OCI-LY3 (cell line): ENCODE measurements around the gene KRTAP5-6.

Experiments
- H2AFZ ChIP-seq: fragments of 200-600, 300-600 bp; shearing (Covaris generic); 2 replicates; pipeline ENCODE4 v1.6.0; 2014; ENCODE audit warnings: antibody characterized with exemption, low read depth, low read length
- H3K27ac ChIP-seq: fragments of 200-600, 300-600 bp; sonication (generic); 2 replicates; pipeline ENCODE4 v1.5.1; 2014; ENCODE audit warnings: mild to moderate bottlenecking, low read length, moderate library complexity, mixed read lengths
- H3K27me3 ChIP-seq: fragments of 200-600, 300-600 bp; sonication (generic); 2 replicates; pipeline ENCODE4 v1.6.1; 2014; ENCODE audit warnings: low read depth, low read length, mixed read lengths
- H3K36me3 ChIP-seq: fragments of 200-600, 300-600 bp; sonication (generic); replicated peaks from 2 replicates; pipeline ENCODE3; 2014; ENCODE audit warnings: low read depth, low read length, mixed read lengths
- H3K4me1 ChIP-seq: fragments of 300-600, 200-600 bp; sonication (generic); 2 replicates; pipeline ENCODE4 v1.6.1; 2014; ENCODE audit warnings: low read length, mixed read lengths
- H3K4me2 ChIP-seq: fragments of 200-600, 300-600 bp; sonication (generic); 2 replicates; pipeline ENCODE4 v1.6.1; 2014; ENCODE audit warnings: low read length, mixed read lengths
- H3K4me3 ChIP-seq: fragments of 300-600, 200-600 bp; sonication (generic); 2 replicates; pipeline ENCODE4 v1.5.1; 2014; ENCODE audit warnings: antibody characterized with exemption, mild to moderate bottlenecking, low read length, moderate library complexity
- H3K79me2 ChIP-seq: fragments of 300-600, 200-600 bp; shearing (Covaris generic); 2 replicates; pipeline ENCODE4 v1.6.1; 2014; ENCODE audit warnings: mild to moderate bottlenecking, low read length, mixed read lengths
- H3K9ac ChIP-seq: fragments of 300-600, 200-600 bp; shearing (Covaris generic); 2 replicates; pipeline ENCODE4 v1.6.0; 2014; ENCODE audit warnings: mild to moderate bottlenecking, low read length, moderate library complexity
- H3K9me3 ChIP-seq: fragments of 200-600, 300-600 bp; shearing (Covaris generic); 2 replicates; pipeline ENCODE4 v1.6.1; 2014; ENCODE audit warnings: low read length, mixed read lengths; ENCODE audit not compliant: insufficient read depth
- H4K20me1 ChIP-seq: fragments of 200-600, 300-600 bp; sonication (generic); 2 replicates; pipeline ENCODE4 v1.6.1; 2016; ENCODE audit warnings: low read length, mixed read lengths; ENCODE audit not compliant: insufficient read depth
- CTCF ChIP-seq: fragments of 200-600, 300-600 bp; sonication (generic); IDR thresholded peaks from 2 replicates; pipeline ENCODE4 v1.5.1; 2014; ENCODE audit warnings: antibody characterized with exemption, low read length, low read depth
- EZH2phosphoT487 ChIP-seq: fragments of 200-600 bp; shearing (Covaris generic); IDR thresholded peaks from 2 replicates; pipeline ENCODE4 v1.6.1; 2018; ENCODE audit warnings: antibody characterized with exemption, mixed run types, low read depth

KRTAP5-6 gene

GRCh38 chr11:1731451-1732059, 34.6 kb downstream of the KRTAP5-6 start:
- H3K27me3 ChIP-seq: peaks cover 9% of the 10 kb centered on the region
- TF ChIP-seq EZH2phosphoT487 (no peak), CTCF (no peak)

GRCh38 chr11:1732418-1733008, 35.5 kb downstream of the KRTAP5-6 start:
- Histone ChIP-seq H2AFZ (no peak overlapping the region), H3K27ac (no peak overlapping the region), H3K4me2 (no peak overlapping the region), H3K9ac (no peak overlapping the region), H4K20me1 (no peaks in the 10 kb centered on the region), H3K4me1 (no peaks in the 10 kb centered on the region), H3K36me3 (no peaks in the 10 kb centered on the region), H3K9me3 (peaks cover 3% of the 10 kb centered on the region; the same call in 1 of the 2 replicates), H3K27me3 (peaks cover 4% of the 10 kb centered on the region), H3K79me2 (no peaks in the 10 kb centered on the region), H3K4me3 (no peak overlapping the region)
- TF ChIP-seq EZH2phosphoT487 (no peak), CTCF (no peak)

More at GRCh38 chr11:1731451-1732059, 34.6 kb downstream of the KRTAP5-6 start:
- no peaks in the 10 kb centered on the region for H4K20me1 ChIP-seq
- H3K27ac ChIP-seq: no peak overlapping the region
- no peaks in the 10 kb centered on the region for H3K9me3 ChIP-seq
- no peak overlapping the region for H3K4me2 ChIP-seq
- H3K4me1 ChIP-seq: no peaks in the 10 kb centered on the region
- H3K79me2 ChIP-seq: no peaks in the 10 kb centered on the region
- H3K4me3 ChIP-seq: no peak overlapping the region
- no peak overlapping the region for H3K9ac ChIP-seq
- no peak overlapping the region for H2AFZ ChIP-seq
- H3K36me3 ChIP-seq: no peaks in the 10 kb centered on the region

- Histone ChIP-seq H3K9me3 (peaks cover 4% of the 10 kb centered on the region; the same call in 1 of the 2 replicates), H3K27me3 (no peaks in the 10 kb centered on the region; the same call in 1 of the 2 replicates)
Observed at GRCh38 chr11:1733009-1733715, 36.2 kb downstream of the KRTAP5-6 start.

More at GRCh38 chr11:1733009-1733715, 36.2 kb downstream of the KRTAP5-6 start:
- Histone ChIP-seq H4K20me1 (no peaks in the 10 kb centered on the region), H3K79me2 (no peaks in the 10 kb centered on the region), H3K4me1 (no peaks in the 10 kb centered on the region), H3K4me3 (no peak overlapping the region), H3K36me3 (no peaks in the 10 kb centered on the region), H3K27ac (no peak overlapping the region), H2AFZ (no peak overlapping the region), H3K9ac (no peak overlapping the region), H3K4me2 (no peak overlapping the region)
- TF ChIP-seq EZH2phosphoT487 (no peak), CTCF (no peak)
